ENCODE data around the gene GNB3. TPM values are rescaled to one million over a fixed set of nuclear protein-coding genes. Genes with fewer than 3 reads are reported as not detected.

GNB3 gene
- total and polyA plus RNA-seq, 9 of the 15 experiments (the other 6 are each of a cell fraction or from before 2014, with no cell fraction given) = 1.4 to 5.8 (median 2.0) TPM

DNA sequence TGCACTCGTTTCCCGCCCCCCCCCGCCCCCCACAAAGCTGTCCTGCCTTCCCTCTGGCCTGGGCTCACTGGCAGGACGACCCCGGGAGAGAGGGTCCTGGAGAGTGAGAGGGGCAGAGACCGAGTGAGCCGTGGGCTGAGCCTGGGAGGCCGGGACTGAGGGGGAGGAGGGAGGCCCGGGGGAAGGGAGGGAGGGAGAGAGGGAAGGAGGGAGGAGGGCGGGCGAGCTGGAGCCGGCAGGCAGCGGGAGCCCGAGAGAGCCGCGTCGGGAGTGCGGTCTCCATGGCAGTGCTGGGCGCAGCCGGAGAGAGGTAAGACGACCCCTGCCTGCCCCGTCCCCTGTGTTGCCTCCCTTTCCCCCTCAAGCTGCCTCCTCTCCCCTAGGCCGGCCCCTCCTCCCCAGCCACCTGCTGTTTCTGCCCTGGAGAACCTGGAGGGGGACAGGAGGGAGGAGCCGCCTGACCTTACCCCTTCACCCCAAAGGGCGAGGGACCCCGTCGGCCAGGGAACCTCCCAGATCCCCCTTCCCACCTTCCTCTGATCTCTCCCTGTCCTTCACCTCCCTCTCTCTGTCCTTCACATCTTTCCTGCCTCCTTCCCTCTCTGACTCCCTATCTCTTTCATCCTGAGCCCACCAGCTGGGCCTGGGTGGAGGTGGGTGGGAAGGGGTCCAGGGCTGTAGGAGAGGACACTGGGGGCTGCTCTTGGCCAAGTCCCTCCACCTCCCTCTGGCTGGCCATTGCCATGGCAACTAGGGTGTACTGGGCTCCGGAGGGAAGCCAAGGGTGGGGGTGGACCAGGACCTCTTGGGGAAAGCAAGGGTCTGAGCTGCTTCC lies 18.9 kb upstream of the GNB3 start, which contains the start of gene GPR162 (continued):
- TF ChIP-seq ZNF668 (CRISPR knock-in tag; IDR thresholded peaks at IDR 0.05) = no peak
- TF ChIP-seq ARHGAP35 (IDR thresholded peaks at IDR 0.05; ENCODE audit: partially characterized antibody) = no peak
- TF ChIP-seq, protein P1, sequence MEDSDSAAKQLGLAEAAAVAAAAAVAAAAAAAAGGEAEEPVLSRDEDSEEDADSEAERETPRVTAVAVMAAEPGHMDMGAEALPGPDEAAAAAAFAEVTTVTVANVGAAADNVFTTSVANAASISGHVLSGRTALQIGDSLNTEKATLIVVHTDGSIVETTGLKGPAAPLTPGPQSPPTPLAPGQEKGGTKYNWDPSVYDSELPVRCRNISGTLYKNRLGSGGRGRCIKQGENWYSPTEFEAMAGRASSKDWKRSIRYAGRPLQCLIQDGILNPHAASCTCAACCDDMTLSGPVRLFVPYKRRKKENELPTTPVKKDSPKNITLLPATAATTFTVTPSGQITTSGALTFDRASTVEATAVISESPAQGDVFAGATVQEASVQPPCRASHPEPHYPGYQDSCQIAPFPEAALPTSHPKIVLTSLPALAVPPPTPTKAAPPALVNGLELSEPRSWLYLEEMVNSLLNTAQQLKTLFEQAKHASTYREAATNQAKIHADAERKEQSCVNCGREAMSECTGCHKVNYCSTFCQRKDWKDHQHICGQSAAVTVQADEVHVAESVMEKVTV (CRISPR knock-in tag; IDR thresholded peaks at IDR 0.05) = no peak
- no peak for TF ChIP-seq RFX7 (CRISPR knock-in tag; IDR thresholded peaks at IDR 0.05)
- no peak for TF ChIP-seq DNMT1 (IDR thresholded peaks at IDR 0.05)
- no peak for TF ChIP-seq SP2 (IDR thresholded peaks at IDR 0.05; ENCODE audit: extremely low read depth, low read depth, low read length, poor library complexity, severe bottlenecking)
- no peak for TF ChIP-seq ZZZ3 (IDR thresholded peaks at IDR 0.05)
- TF ChIP-seq MECOM (CRISPR knock-in tag; IDR thresholded peaks at IDR 0.05) = no peak
- TF ChIP-seq HIVEP1 (CRISPR knock-in tag; IDR thresholded peaks at IDR 0.05) = no peak
- no peak for TF ChIP-seq CHCHD3 (CRISPR knock-in tag; IDR thresholded peaks at IDR 0.05)
- TF ChIP-seq, protein P2, sequence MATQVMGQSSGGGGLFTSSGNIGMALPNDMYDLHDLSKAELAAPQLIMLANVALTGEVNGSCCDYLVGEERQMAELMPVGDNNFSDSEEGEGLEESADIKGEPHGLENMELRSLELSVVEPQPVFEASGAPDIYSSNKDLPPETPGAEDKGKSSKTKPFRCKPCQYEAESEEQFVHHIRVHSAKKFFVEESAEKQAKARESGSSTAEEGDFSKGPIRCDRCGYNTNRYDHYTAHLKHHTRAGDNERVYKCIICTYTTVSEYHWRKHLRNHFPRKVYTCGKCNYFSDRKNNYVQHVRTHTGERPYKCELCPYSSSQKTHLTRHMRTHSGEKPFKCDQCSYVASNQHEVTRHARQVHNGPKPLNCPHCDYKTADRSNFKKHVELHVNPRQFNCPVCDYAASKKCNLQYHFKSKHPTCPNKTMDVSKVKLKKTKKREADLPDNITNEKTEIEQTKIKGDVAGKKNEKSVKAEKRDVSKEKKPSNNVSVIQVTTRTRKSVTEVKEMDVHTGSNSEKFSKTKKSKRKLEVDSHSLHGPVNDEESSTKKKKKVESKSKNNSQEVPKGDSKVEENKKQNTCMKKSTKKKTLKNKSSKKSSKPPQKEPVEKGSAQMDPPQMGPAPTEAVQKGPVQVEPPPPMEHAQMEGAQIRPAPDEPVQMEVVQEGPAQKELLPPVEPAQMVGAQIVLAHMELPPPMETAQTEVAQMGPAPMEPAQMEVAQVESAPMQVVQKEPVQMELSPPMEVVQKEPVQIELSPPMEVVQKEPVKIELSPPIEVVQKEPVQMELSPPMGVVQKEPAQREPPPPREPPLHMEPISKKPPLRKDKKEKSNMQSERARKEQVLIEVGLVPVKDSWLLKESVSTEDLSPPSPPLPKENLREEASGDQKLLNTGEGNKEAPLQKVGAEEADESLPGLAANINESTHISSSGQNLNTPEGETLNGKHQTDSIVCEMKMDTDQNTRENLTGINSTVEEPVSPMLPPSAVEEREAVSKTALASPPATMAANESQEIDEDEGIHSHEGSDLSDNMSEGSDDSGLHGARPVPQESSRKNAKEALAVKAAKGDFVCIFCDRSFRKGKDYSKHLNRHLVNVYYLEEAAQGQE (IDR thresholded peaks at IDR 0.05; ENCODE audit: borderline replicate concordance) = no peak
- TF ChIP-seq, protein P2 (CRISPR knock-in tag; IDR thresholded peaks at IDR 0.05; ENCODE audit: low read depth) = no peak
- no peak for TF ChIP-seq ILK (tag; IDR thresholded peaks at IDR 0.05; ENCODE audit: borderline replicate concordance, low read depth)
- no peak for TF ChIP-seq SPI1 (IDR thresholded peaks at IDR 0.05; ENCODE audit: borderline replicate concordance, low read depth, low read length)
- TF ChIP-seq MCM5 (IDR thresholded peaks at IDR 0.05; ENCODE audit: low read depth) = no peak
- TF ChIP-seq, protein P3, sequence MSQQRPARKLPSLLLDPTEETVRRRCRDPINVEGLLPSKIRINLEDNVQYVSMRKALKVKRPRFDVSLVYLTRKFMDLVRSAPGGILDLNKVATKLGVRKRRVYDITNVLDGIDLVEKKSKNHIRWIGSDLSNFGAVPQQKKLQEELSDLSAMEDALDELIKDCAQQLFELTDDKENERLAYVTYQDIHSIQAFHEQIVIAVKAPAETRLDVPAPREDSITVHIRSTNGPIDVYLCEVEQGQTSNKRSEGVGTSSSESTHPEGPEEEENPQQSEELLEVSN (IDR thresholded peaks at IDR 0.05; ENCODE audit: borderline replicate concordance in 1 of 2, extremely low read depth in 1 of 2, insufficient read depth in 1 of 2, insufficient read length in 1 of 2, low read depth in 1 of 2, low read length in 1 of 2, poor library complexity in 1 of 2, severe bottlenecking in 1 of 2) = no peak
- TF ChIP-seq THRAP3 (IDR thresholded peaks at IDR 0.05; ENCODE audit: borderline replicate concordance) = no peak

Data from K562 (cell line).